GM19351 (cell line): Measurements from ENCODE around the gene TEX51.

ENCODE experiments used
- ATAC-seq: cut with Tn5 transposase; IDR thresholded peaks from one replicate; pipeline ENCODE4 v1.9.1; 2021; ENCODE audit warnings: mild to moderate bottlenecking, moderate library complexity; ENCODE audit not compliant: unreplicated experiment

TEX51 gene

GRCh38 chr2:126891681-126892500 is 6.8 kb upstream of the TEX51 start:
- no peak for ATAC-seq

- ATAC-seq: no peak
Measured at GRCh38 chr2:126893153-126893552, 5.5 kb upstream of the TEX51 start.

- ATAC-seq: no peak
Measured at GRCh38 chr2:126893606-126894005, 5.1 kb upstream of the TEX51 start.

GRCh38 chr2:126894082-126894481 is 4.6 kb upstream of the TEX51 start:
- ATAC-seq: no peak

DNA sequence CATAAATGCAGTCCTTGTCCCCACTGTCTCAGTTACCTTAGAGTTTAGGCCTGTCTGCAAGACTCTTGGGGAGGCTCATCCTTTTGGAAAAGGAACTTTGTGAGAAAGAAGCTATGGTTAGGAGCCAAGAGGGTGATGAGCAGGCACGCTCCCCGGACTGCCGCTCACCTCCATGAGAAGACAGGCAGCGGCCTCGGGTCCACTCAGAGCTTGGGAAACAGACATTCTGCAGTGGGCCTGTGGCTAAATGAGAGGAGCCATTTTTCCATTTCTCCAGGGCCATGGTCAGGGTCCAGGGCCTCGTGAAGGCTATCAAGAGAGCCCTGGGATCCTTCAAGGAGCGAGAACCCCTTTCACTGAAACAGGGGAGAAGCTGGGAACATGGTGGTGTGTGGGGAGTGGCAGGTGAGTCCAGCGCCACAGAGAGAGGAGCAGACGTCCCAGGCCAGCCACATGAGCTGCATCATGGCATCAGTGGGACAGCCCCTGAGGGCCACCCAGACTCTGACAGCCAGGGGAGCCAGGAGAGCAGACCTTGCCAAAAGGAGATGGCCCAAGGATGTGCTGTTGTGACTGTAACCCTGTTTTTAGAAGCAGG is 4.0 kb upstream of the TEX51 start:
- no peak for ATAC-seq

DNA sequence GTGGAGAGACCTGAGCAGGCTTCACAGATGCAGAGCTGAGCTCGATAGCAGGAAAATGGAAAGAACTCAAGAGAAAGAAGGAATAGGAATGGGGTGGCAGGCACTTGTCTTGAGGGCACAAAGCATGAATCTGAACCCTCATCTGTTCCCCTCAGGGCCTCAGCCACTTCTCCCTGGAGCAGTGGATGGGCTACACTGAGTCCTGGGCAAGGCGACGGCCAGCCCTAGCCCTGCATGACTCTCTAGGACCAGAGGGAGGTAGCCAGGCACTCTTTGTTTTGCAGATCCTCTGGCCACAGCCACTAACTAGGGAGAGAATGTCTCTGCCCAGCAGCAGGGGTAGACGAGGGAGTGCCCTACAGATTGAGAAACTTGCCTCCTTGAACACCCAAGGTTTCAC is 3.4 kb upstream of the TEX51 start:
- ATAC-seq: no peak

DNA sequence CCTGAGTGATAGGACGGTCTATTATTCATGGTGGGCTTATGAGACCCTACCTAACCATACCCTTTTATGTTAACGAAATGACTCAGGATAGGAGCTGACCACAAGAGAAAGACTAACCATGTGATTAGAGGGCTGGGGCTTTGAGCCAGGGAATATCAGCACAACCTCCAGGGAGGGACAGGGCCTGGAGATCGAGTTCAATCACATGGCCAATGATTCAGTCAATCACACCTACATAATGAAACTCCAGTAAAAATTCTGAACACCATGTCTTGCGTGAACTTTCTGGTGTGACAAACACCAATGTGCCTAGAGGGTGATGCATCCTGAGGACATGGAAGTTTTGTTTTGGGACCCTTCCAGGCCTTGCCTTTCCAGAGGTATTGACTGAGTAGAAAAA is 2.2 kb upstream of the TEX51 start:
- no peak for ATAC-seq

GRCh38 chr2:126899616-126900185 is 1.0 kb downstream of the TEX51 start:
- no peak for ATAC-seq

DNA sequence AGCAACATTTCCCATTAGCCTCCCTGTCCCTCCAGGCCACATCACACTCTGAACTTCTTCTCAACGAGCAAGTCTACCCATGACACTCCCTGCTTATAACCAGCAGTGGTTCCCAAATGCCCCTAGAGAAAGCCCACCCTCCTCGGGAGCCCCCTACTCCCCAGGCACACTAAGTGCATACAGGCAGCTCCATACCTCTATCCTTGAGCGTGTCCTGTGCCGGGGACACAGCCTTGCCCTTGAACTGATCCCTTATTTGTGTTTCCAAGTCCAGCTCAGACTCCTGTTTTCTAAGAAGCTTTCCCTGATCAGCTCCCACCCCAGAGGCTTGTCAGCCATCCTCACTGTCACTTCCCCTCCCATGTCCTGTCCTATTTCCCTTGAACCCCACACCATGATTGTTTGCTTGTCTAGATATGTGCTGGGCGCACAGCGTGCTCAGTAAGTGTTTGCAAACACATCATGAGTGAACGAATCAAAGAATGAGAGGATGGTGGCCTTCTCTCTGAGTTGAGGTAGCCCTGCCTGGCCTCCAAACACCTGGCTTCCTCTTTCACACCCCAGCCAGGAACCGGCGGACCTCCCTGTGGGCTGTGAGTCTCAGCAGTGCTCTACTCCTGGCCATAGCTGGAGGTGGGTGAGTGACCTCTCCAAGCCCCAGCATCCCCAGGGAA is 2.1 kb downstream of the TEX51 start:
- ATAC-seq: no peak

DNA sequence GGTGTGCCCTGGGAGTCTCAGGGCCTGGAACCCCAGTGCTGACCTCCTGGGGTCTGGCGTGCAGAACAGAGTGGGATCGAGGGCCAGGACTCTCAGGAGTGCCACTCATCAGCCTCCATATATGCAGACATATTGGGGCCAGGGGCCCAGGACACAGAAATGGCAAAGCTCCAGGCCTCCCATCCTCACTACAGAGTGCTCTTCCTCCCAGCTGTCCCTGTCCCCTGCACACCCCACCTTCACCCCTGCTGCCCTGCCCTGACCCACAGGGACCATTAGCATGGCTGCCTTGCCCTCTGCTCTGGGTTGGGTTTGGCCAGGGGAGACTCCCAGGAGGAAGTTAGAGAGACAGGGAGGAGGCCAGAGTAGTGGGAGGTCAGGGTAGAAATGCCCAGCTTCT is 2.8 kb downstream of the TEX51 start:
- ATAC-seq: no peak

DNA sequence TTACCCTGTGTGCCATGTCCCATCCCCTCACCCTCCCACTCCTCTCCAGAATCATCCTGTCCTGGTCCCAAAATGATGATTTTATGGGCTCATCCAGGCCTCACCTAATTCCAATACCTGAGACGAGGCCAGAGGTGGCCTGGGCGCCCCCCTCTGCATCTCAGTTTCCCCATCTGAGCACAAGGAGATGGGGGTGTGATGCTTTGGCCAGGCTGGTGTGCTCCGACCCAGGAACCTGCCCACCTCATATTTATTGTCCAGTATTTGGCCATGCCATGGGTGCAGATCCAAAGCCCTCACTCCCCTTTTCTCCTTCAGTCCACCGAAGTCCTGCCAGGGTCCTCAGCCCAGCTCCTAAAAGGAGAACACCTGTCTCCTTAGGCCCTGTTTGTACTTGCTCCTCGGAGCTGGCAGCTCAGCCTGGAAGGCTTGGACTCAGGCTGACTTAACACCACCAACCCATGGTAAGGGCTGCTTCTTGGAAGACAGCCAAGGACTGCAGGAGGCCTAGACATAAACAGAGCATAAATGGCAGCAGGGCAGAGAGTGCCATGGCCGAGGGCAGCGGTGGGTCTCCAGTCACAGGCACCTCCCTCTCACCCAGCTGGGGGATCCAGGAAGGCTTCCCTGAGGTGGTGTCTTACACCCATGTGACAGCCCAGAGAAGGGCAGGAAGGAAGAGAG is 3.6 kb downstream of the TEX51 start:
- ATAC-seq: no peak

- no peak for ATAC-seq
Measured at GRCh38 chr2:126902859-126903258, 4.2 kb downstream of the TEX51 start.

GRCh38 chr2:126905991-126906390 is 7.3 kb downstream of the TEX51 start:
- no peak for ATAC-seq

DNA sequence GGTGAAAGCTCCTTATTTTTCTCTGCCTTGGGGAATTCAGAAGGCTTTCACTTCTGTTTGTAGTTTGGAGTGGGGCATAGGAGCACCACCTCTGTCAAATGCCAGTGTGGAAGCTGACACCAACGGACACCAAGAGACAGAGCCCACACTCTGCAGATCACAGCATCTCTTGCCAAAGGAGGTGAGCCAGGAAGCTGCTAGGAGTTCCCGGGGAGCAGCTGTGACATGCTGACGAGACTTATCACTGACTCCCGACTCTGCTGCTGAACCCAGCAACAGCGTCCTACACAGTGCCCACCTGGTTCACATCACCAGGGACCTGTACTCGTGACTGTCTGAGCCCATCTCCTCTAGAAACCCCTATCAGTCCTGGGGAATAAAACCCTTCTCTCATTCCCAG is 8.1 kb downstream of the TEX51 start:
- ATAC-seq: no peak

DNA sequence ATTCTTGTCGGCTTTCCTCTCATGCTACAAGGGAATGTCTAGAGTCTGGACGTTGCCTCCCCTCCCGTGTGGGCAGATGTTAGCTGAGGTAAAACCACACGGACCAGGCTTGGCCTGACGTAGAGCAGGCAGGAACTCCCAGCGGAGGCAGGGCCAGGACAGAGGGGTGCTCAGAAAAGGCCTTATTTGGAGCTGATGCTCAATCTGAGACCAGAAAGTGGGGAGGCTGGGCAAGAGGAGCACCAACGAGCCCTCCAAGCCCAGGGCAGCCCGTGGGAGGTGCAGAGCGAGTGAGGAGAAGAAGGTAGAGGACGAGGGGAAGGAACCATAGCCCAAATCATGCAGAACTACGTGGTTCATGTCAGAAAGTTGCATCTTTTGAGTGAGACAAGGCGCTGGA is 9.0 kb downstream of the TEX51 start:
- ATAC-seq: no peak

DNA sequence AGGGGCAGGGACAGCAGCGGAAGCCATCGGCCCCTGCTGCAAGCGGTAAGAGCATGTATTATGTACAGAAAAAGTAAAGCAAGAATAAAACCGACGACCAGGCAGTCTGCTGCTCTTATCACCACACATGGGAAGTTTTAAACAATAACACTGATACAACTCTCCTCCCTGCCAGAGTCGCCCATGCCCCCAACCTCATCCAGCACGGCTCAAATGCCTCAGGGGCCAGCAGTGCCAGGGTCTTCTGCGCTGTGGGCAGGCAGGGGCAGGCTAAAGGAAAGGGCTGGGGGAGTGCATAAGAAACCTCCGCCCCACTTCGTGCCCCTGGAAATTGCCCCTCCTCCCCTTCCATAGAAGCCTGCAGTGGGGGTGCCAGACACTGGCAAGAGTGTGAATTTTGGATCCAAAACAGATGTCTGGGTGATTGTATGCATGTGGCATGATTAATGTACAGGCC is 10.1 kb downstream of the TEX51 start:
- no peak for ATAC-seq

DNA sequence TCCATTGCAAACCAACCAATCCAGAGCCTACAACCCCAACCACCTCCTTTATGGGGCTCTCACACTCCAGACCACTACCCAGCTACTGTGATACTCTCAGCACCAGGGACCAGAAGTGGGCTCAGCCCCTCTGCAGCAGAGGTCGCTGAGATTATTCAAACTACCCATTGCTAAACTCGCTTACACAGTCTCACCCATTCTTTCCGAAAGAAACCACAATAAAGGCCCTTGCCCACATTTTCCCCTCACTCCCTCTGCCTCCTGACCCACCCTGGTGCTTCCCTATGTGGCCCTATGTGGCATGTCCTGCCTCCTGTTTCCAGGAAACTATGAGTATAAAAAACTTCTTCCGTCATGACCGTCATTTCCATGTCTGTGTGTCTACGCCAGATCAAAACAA is 10.7 kb downstream of the TEX51 start:
- ATAC-seq: no peak

GRCh38 chr2:126909781-126910180 is 11.1 kb downstream of the TEX51 start:
- ATAC-seq: no peak

- no peak for ATAC-seq
Measured at GRCh38 chr2:126910637-126911036, 11.9 kb downstream of the TEX51 start.

DNA sequence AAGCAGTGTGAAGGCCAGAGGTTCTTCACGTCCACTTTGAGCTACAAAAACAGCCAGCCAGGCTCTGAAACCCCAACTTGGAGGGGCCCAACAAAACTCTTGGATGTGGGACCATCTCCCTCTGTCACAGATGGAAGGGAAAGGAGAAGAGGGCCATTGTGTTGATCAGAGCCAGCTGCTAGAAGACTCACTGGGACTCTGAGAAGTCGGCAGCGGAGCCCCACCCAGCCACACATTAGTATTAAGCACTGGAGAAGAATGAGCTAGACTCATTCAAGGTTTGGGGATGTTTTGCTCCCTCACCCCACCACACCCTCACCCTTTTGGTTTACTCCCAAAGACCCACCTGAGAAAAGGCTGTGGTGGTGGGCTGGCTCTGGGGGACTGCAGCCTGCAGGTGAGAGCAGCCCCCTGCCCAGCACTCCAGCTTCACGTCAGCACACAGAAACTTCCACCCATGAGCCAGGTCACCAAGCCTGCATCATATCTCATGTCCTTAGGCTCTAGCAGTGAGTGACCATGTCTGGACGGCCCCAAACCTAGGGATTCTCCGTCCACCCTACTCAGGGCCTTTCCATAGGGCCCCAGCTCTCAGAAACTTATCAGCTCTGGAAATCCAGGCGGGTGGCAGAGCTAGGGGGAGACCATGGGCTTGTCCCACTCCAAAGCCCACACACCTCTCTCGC is 12.6 kb downstream of the TEX51 start:
- no peak for ATAC-seq

DNA sequence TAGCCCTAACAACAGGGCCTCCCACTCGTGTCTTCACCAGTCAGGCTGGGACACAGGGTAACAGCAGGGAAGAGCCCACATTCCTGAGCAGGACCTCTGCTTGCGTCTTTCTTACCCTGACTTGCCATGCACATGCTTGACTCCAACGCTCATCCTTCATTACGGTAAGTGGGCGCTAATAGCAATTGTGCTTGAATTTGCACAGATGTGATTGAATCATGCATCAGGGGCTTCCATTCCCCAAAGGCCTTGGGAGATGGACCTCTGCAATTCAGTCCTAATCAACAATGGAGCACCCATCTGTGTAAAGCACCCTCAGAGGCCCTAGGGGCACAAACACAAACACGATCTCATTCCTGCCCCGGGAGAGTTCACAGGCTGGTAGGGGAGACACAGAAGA is 13.5 kb downstream of the TEX51 start:
- no peak for ATAC-seq
